OCI-LY3 (cell line): ENCODE data around the gene SYNE1.

Experiments
- H2AFZ ChIP-seq: fragments of 200-600, 300-600 bp; shearing (Covaris generic); 2 replicates; pipeline ENCODE4 v1.6.0; 2014; ENCODE audit warnings: antibody characterized with exemption, low read depth, low read length
- H3K27ac ChIP-seq: fragments of 200-600, 300-600 bp; sonication (generic); 2 replicates; pipeline ENCODE4 v1.5.1; 2014; ENCODE audit warnings: mild to moderate bottlenecking, low read length, moderate library complexity, mixed read lengths
- H3K27me3 ChIP-seq: fragments of 200-600, 300-600 bp; sonication (generic); 2 replicates; pipeline ENCODE4 v1.6.1; 2014; ENCODE audit warnings: low read depth, low read length, mixed read lengths
- H3K36me3 ChIP-seq: fragments of 200-600, 300-600 bp; sonication (generic); replicated peaks from 2 replicates; pipeline ENCODE3; 2014; ENCODE audit warnings: low read depth, low read length, mixed read lengths
- H3K4me1 ChIP-seq: fragments of 300-600, 200-600 bp; sonication (generic); 2 replicates; pipeline ENCODE4 v1.6.1; 2014; ENCODE audit warnings: low read length, mixed read lengths
- H3K4me2 ChIP-seq: fragments of 200-600, 300-600 bp; sonication (generic); 2 replicates; pipeline ENCODE4 v1.6.1; 2014; ENCODE audit warnings: low read length, mixed read lengths
- H3K4me3 ChIP-seq: fragments of 300-600, 200-600 bp; sonication (generic); 2 replicates; pipeline ENCODE4 v1.5.1; 2014; ENCODE audit warnings: antibody characterized with exemption, mild to moderate bottlenecking, low read length, moderate library complexity
- H3K79me2 ChIP-seq: fragments of 300-600, 200-600 bp; shearing (Covaris generic); 2 replicates; pipeline ENCODE4 v1.6.1; 2014; ENCODE audit warnings: mild to moderate bottlenecking, low read length, mixed read lengths
- H3K9ac ChIP-seq: fragments of 300-600, 200-600 bp; shearing (Covaris generic); 2 replicates; pipeline ENCODE4 v1.6.0; 2014; ENCODE audit warnings: mild to moderate bottlenecking, low read length, moderate library complexity
- H3K9me3 ChIP-seq: fragments of 200-600, 300-600 bp; shearing (Covaris generic); 2 replicates; pipeline ENCODE4 v1.6.1; 2014; ENCODE audit warnings: low read length, mixed read lengths; ENCODE audit not compliant: insufficient read depth
- H4K20me1 ChIP-seq: fragments of 200-600, 300-600 bp; sonication (generic); 2 replicates; pipeline ENCODE4 v1.6.1; 2016; ENCODE audit warnings: low read length, mixed read lengths; ENCODE audit not compliant: insufficient read depth
- EZH2phosphoT487 ChIP-seq: fragments of 200-600 bp; shearing (Covaris generic); IDR thresholded peaks from 2 replicates; pipeline ENCODE4 v1.6.1; 2018; ENCODE audit warnings: antibody characterized with exemption, mixed run types, low read depth
- TF ChIP-seq, protein P1 (sequence below): fragments of 200-600, 300-600 bp; sonication (generic); IDR thresholded peaks from 2 replicates; pipeline ENCODE4 v1.5.1; 2014; ENCODE audit warnings: antibody characterized with exemption, low read length, low read depth

Gene SYNE1

DNA sequence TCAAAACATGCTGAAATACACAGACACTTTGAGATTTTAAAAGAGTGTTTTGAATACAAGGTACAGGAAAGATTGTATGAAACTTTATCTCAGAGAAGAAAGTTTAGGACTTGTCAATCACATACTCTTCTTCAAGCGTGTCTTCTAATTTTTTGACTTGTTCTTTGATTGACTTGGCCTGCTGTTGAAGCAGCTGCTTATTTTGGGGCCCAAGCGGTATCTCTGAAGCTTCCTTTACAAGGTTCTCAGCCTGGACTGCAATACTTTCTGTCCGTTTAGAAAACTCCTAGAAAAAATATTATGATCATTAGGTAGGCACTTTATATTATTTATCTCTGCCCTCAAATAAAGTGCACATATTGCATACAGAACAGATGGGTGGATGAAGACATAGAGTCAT is 201.3 kb downstream of the SYNE1 start:
- Histone ChIP-seq H3K4me1 (no peaks in the 10 kb centered on the region), H3K4me2 (no peak overlapping the region), H3K9me3 (no peaks in the 10 kb centered on the region), H3K79me2 (no peaks in the 10 kb centered on the region), H3K4me3 (no peak overlapping the region), H2AFZ (no peak overlapping the region), H3K36me3 (no peaks in the 10 kb centered on the region), H3K9ac (no peak overlapping the region), H4K20me1 (no peaks in the 10 kb centered on the region), H3K27ac (no peak overlapping the region), H3K27me3 (no peaks in the 10 kb centered on the region)
- TF ChIP-seq, protein P1, sequence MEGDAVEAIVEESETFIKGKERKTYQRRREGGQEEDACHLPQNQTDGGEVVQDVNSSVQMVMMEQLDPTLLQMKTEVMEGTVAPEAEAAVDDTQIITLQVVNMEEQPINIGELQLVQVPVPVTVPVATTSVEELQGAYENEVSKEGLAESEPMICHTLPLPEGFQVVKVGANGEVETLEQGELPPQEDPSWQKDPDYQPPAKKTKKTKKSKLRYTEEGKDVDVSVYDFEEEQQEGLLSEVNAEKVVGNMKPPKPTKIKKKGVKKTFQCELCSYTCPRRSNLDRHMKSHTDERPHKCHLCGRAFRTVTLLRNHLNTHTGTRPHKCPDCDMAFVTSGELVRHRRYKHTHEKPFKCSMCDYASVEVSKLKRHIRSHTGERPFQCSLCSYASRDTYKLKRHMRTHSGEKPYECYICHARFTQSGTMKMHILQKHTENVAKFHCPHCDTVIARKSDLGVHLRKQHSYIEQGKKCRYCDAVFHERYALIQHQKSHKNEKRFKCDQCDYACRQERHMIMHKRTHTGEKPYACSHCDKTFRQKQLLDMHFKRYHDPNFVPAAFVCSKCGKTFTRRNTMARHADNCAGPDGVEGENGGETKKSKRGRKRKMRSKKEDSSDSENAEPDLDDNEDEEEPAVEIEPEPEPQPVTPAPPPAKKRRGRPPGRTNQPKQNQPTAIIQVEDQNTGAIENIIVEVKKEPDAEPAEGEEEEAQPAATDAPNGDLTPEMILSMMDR = no peak
- no peak for TF ChIP-seq EZH2phosphoT487

DNA sequence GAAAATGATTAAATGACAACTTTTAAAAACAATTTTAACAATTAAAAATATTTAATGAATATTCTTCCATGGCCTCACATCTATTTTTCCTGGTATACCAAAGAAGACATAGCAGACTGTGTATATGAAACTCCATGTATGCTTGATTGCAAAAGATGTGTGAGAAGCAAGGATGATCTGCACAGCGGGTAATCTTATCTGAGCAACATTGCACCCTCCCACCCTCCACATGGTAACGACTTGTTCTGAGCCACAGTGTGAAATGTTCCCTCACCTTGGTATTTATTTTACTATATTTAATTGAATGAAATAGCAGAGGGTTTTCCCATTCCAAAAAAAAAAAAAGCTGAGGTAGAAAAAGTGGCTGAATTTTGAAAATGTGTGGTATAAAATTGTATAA is 204.4 kb downstream of the SYNE1 start:
- no peaks in the 10 kb centered on the region for H3K4me1 ChIP-seq
- no peak overlapping the region for H3K27ac ChIP-seq
- no peak overlapping the region for H3K4me2 ChIP-seq
- no peaks in the 10 kb centered on the region for H3K36me3 ChIP-seq
- no peak for TF ChIP-seq EZH2phosphoT487
- TF ChIP-seq, protein P1 = no peak
- H3K79me2 ChIP-seq = no peaks in the 10 kb centered on the region
- H3K9me3 ChIP-seq = no peaks in the 10 kb centered on the region
- H3K27me3 ChIP-seq = no peaks in the 10 kb centered on the region
- H2AFZ ChIP-seq = no peak overlapping the region
- no peaks in the 10 kb centered on the region for H4K20me1 ChIP-seq
- no peak overlapping the region for H3K4me3 ChIP-seq
- no peak overlapping the region for H3K9ac ChIP-seq

DNA sequence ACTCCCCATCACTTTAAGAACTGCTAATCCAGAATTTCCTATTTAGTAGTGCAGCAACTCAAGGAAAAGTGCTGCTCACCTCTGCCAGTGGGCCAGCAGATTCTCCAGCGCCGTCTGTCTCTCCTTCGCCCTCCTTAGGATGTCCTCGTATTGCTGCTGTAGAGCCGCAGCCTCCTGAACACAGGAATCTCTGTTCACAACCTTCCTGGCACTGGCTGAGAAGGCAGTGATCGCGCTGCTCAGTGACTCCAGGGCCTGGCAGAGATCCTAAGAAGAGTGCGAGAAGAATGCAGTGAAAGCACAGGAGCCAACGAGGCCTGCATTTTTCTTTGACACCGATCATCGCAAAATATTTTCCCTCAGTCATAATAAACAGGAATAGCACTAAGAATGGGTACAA is 209.0 kb downstream of the SYNE1 start:
- H3K36me3 ChIP-seq = no peaks in the 10 kb centered on the region
- H3K4me1 ChIP-seq = no peaks in the 10 kb centered on the region
- H3K79me2 ChIP-seq = no peaks in the 10 kb centered on the region
- no peaks in the 10 kb centered on the region for H3K27me3 ChIP-seq
- no peak overlapping the region for H2AFZ ChIP-seq
- no peak overlapping the region for H3K4me3 ChIP-seq
- no peaks in the 10 kb centered on the region for H4K20me1 ChIP-seq
- H3K27ac ChIP-seq = no peak overlapping the region
- no peak overlapping the region for H3K9ac ChIP-seq
- TF ChIP-seq, protein P1 = no peak
- TF ChIP-seq EZH2phosphoT487 = no peak
- H3K4me2 ChIP-seq = no peak overlapping the region
- no peaks in the 10 kb centered on the region for H3K9me3 ChIP-seq

DNA sequence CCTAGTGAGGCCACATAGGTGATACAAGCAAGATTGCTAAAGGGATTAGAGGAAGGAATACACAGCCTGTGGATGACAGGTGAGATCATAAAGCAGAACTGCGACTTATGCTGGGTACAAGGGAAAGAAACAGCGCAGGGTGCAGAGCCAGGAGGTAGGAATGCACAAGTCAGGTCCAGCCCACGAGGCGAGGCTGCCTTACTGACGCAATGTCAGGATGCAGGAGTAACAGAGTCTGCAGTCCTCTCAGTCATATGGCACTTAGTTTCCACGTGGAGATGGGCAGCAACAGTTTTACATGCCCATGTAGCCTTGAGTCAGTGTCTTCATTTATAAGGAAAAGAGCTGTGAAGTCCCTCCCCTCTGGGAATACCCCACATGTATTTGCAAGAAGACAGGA is 210.9 kb downstream of the SYNE1 start:
- no peaks in the 10 kb centered on the region for H3K27me3 ChIP-seq
- no peak overlapping the region for H3K4me3 ChIP-seq
- no peak overlapping the region for H3K9ac ChIP-seq
- H3K9me3 ChIP-seq = no peaks in the 10 kb centered on the region
- no peaks in the 10 kb centered on the region for H3K36me3 ChIP-seq
- TF ChIP-seq, protein P1 = no peak
- TF ChIP-seq EZH2phosphoT487 = no peak
- H3K27ac ChIP-seq = no peak overlapping the region
- no peaks in the 10 kb centered on the region for H4K20me1 ChIP-seq
- H3K4me2 ChIP-seq = no peak overlapping the region
- no peaks in the 10 kb centered on the region for H3K4me1 ChIP-seq
- H2AFZ ChIP-seq = no peak overlapping the region
- no peaks in the 10 kb centered on the region for H3K79me2 ChIP-seq
